Central memory CD8-positive, alpha-beta T cell (primary cell): Measurements from ENCODE around the gene NALCN.

Source experiments
- ATAC-seq: fragments of 150-1000 bp; cut with Tn5 transposase; replicated peaks from 2 replicates; pipeline ENCODE4 v1.10.0; 2022; ENCODE audit warnings: mild to moderate bottlenecking, moderate FRiP score, moderate number of reproducible peaks; ENCODE audit not compliant: poor library complexity, severe bottlenecking; ENCODE audit errors: extremely low read depth
- DNase-seq, 2 donors: peaks; one replicate each; pipeline ENCODE4 v3.0.0; 2021; ENCODE audit warnings: low spot score in 2 of 2
- H3K27ac Mint-ChIP-seq: one replicate; pipeline ENCODE4 v1.8.0; 2022; ENCODE audit warnings: low read depth, mild to moderate bottlenecking, moderate library complexity, mixed read lengths
- H3K27me3 Mint-ChIP-seq: one replicate; pipeline ENCODE4 v1.8.0; 2022; ENCODE audit warnings: mixed read lengths
- H3K36me3 Mint-ChIP-seq: one replicate; pipeline ENCODE4 v1.8.0; 2022; ENCODE audit warnings: mild to moderate bottlenecking, moderate library complexity, mixed read lengths; ENCODE audit not compliant: insufficient read depth
- H3K4me1 Mint-ChIP-seq: one replicate; pipeline ENCODE4 v1.8.0; 2022; ENCODE audit warnings: mixed read lengths
- H3K4me3 Mint-ChIP-seq: one replicate; pipeline ENCODE4 v1.8.0; 2022; ENCODE audit warnings: mild to moderate bottlenecking, moderate library complexity, mixed read lengths
- H3K9me3 Mint-ChIP-seq: one replicate; pipeline ENCODE4 v1.8.0; 2022; ENCODE audit warnings: mixed read lengths

NALCN gene

DNA sequence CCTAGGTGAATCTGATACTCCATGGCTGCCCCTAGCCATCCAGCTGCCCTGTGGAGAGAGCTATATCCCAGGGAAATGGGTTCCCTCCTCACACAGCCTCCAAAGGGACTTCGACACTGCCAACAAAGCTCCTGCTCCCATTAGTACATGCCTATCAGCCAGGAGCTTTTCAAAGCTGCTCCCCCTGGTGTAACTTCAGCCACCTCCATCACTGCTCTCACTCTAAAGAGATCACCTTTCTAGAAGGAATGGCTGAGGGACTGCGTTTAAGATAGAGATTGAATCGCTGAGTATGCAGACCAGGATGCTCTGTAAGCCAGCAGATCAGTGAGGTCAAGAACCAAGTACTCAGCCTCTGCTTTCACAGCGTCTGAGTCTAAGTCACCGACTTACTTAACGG is 213.7 kb downstream of the NALCN start:
- Mint-ChIP-seq H3K27ac (no peak overlapping the region), H3K4me3 (no peak overlapping the region), H3K27me3 (peaks cover 16% of the 10 kb centered on the region), H3K9me3 (peaks cover 13% of the 10 kb centered on the region), H3K4me1 (no peaks in the 10 kb centered on the region), H3K36me3 (no peaks in the 10 kb centered on the region)
- DNase-seq (no peak), ATAC-seq (no peak)

DNA sequence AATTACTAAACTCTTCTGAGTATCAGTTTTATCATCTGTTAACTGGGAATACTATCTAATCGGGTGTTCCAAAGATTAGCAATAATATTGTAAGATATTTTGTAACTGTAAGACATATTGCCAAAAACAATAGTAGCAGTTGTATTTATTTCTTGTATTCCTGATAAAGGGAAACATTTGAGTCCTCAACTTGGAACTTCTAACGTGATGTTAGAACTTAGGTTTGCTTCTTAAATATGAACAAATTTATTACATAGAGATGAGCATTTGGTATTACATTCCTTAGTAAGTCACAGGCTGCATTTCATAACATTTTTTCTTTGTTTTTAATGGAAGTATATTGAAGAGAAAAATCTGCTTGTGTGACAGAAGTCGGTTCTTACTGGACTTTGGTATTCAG is 225.3 kb downstream of the NALCN start:
- Mint-ChIP-seq H3K4me3 (no peak overlapping the region), H3K27ac (no peak overlapping the region), H3K9me3 (no peaks in the 10 kb centered on the region), H3K36me3 (no peaks in the 10 kb centered on the region), H3K27me3 (peaks cover 3% of the 10 kb centered on the region), H3K4me1 (no peaks in the 10 kb centered on the region)
- no peak for DNase-seq
- no peak for ATAC-seq

DNA sequence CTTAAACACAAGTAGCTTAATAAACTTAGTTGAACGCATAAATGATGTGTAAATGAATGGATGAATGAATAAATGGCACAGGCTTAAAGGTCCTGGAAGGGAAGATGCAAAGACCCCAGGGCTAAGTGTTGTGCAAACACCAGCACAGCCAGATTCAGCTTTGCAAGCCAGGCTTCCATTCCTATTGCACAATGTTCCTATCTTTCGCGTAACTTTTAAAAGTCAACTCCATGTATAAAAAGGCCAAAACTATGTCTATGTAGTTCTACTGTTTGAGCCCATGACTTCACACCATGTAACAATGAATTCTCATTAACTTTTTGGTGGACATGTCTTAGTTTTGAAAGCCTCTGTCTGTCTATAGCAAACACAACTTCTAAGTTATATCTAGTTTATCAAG is 226.0 kb downstream of the NALCN start:
- ATAC-seq (no peak), DNase-seq (no peak)
- Mint-ChIP-seq H3K4me1 (no peaks in the 10 kb centered on the region), H3K36me3 (no peaks in the 10 kb centered on the region), H3K27ac (no peak overlapping the region), H3K27me3 (no peaks in the 10 kb centered on the region), H3K4me3 (no peak overlapping the region), H3K9me3 (no peaks in the 10 kb centered on the region)

DNA sequence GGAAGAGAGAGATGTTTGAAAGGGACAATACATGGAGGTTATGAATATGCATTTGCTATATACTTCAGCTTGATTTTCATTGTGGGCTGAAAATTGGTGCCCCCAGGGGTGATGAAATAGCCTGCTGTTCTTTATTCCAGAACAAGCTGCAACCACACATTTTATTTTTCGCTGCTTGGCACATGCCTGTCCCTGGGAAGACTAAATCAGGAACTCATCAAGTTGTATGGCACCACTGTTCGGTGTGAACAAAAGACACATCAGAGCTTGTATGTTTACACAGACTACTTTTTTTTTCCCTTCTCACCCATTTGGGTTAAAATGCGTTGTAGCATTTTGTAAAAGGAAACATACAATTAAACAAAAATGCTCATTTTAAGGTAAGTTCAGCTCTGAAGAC is 230.7 kb downstream of the NALCN start:
- DNase-seq (no peak), ATAC-seq (no peak)
- H3K36me3 Mint-ChIP-seq, result no peaks in the 10 kb centered on the region
- H3K4me3 Mint-ChIP-seq, result no peak overlapping the region
- no peaks in the 10 kb centered on the region for H3K9me3 Mint-ChIP-seq
- H3K4me1 Mint-ChIP-seq, result no peaks in the 10 kb centered on the region
- H3K27me3 Mint-ChIP-seq, result peaks cover 7% of the 10 kb centered on the region
- no peak overlapping the region for H3K27ac Mint-ChIP-seq

DNA sequence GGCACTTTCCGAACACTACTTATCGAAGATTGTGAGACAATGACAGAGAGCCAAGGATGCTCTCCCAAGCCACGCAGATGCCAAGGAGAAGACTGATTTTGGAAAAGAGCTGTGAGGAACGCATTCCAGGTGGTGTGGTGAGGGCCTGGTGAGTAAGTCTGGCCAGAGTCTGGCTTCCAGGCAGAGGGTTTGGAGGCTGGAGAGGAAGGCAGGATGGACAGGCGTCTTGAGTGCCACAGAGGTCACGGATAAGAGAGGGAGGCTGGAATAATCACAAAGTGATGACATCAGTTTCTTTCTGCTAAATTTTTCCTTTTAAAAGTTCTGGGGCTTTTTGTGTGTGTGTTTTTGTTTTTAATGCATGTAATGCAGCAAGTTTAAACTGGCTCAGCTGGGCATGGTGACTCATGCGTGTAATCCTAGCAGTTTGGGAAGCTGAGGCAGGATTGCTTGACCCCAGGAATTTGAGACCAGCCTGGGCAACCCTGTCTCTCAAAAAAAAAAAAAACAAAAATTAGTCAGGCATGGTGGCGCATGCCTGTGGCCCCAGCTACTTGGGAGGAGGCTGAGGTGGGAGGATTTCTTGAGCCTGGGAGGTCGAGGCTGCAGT is 235.1 kb downstream of the NALCN start:
- H3K4me1 Mint-ChIP-seq, result no peaks in the 10 kb centered on the region
- DNase-seq, result no peak
- H3K9me3 Mint-ChIP-seq, result no peaks in the 10 kb centered on the region
- H3K27ac Mint-ChIP-seq, result no peak overlapping the region
- no peak for ATAC-seq
- H3K27me3 Mint-ChIP-seq, result peaks cover 11% of the 10 kb centered on the region
- H3K4me3 Mint-ChIP-seq, result no peak overlapping the region
- H3K36me3 Mint-ChIP-seq, result no peaks in the 10 kb centered on the region

DNA sequence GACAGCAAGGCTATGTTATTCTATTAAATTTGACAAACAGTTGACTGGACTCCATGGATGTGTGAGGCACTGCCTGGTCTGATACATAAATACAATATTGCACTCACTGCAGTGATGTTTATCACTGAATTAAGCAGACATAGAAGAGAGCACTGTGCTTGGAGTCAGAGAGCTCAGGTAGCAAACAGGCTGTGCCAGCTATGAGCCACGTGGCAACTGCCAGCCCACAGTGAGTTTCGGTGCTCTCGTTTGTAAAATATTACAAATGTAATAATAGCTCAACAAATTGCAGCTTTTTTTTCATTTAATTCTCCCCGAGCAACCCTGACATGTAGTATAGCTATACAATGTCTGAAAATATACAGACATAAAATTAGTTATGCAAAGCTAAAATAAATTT is 237.3 kb downstream of the NALCN start:
- no peaks in the 10 kb centered on the region for H3K9me3 Mint-ChIP-seq
- no peak overlapping the region for H3K27ac Mint-ChIP-seq
- no peak for DNase-seq

DNA sequence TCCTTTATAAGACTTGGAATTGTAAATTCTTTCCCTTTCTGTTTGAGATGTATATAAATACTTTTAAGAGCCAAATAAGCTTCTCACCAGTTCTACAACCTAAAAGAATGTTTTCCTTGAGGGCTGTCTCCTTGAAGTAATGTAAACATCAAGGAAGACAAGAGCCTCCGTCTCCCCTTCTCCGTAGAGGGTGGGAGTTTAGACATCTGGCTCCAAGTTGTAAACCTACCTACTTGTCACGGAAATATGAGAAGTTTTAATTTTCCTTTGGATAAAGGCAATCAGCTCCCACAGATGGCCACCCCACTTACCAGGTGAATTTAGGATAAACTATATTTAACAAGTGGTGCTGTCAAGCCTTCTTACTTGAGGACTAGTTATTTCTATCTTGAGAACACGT is 237.9 kb downstream of the NALCN start:
- ATAC-seq, result no peak
- H3K27me3 Mint-ChIP-seq, result peaks cover 11% of the 10 kb centered on the region
- H3K36me3 Mint-ChIP-seq, result peaks cover 3% of the 10 kb centered on the region
- no peak for DNase-seq
- no peak overlapping the region for H3K27ac Mint-ChIP-seq
- H3K9me3 Mint-ChIP-seq, result no peaks in the 10 kb centered on the region
- H3K4me3 Mint-ChIP-seq, result no peak overlapping the region
- no peaks in the 10 kb centered on the region for H3K4me1 Mint-ChIP-seq

More for the DNA sequence above, 237.3 kb downstream of the NALCN start:
- no peaks in the 10 kb centered on the region for H3K4me1 Mint-ChIP-seq
- peaks cover 11% of the 10 kb centered on the region for H3K27me3 Mint-ChIP-seq
- H3K36me3 Mint-ChIP-seq, result peaks cover 3% of the 10 kb centered on the region
- ATAC-seq, result no peak
- no peak overlapping the region for H3K4me3 Mint-ChIP-seq

DNA sequence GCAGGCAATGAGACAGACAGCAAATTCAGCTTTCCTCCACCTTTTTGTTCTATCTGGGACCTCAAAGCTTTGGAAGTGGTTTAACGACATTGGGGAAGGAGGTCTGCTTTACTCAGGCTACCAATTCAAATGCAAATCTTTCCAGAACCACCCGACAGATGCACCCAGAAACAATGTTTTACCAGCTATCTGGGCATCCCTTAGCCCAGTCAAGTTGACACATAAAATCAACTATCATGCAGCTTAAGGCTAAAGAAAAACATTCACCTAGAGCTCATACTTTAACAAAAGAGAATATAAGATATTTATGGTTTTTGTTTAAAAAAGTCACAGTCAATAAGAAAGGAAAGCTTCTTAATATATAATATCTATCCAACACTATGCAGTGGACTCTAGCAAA is 246.0 kb downstream of the NALCN start:
- H3K27me3 Mint-ChIP-seq, result peaks cover 29% of the 10 kb centered on the region

DNA sequence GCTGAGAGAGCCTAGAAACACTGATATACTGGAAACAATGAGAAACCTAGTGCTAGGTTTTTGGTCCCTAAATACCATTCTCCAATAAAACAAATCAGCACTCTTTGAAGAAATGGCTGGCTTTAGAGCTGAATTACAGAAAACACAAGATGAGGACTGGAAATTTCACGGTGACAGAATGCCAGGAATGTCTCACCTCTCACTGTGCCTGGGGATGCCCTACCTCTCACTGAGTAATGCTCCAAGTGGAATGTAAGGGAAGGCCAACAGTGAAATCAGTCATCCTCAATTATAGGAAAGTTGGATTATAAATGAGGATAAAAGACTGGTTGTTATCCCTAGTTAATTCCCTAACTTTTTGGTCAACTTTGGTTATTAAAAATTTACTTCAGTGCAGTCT is 259.0 kb downstream of the NALCN start:
- Mint-ChIP-seq H3K4me3 (no peak overlapping the region), H3K9me3 (no peaks in the 10 kb centered on the region), H3K4me1 (no peaks in the 10 kb centered on the region), H3K36me3 (no peaks in the 10 kb centered on the region), H3K27ac (no peak overlapping the region), H3K27me3 (peaks cover 82% of the 10 kb centered on the region)
- ATAC-seq, result no peak
- no peak for DNase-seq

More for the DNA sequence above, 246.0 kb downstream of the NALCN start:
- Mint-ChIP-seq H3K4me1 (no peaks in the 10 kb centered on the region), H3K9me3 (no peaks in the 10 kb centered on the region), H3K36me3 (no peaks in the 10 kb centered on the region), H3K4me3 (no peak overlapping the region), H3K27ac (no peak overlapping the region)
- ATAC-seq (no peak), DNase-seq (no peak)

DNA sequence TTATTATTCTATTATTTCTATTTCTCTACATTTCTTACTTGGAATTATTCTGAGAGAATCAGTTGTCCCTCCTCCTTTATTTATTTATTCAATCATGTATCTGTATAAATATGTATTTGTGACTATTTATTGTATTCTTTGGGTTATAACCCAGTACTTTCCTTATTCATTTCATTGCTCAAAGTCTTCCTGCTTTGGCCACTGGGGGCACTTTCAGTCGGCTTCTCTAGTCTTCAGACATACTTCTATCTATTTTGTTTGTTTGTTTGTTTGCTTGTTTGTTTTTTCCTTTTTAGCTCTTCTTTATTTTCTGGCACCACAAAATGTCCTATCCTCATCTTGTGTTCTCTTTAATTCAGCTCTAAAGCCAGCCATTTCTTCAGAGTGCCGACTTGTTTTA is 260.4 kb downstream of the NALCN start:
- H3K4me1 Mint-ChIP-seq, result no peaks in the 10 kb centered on the region
- no peak overlapping the region for H3K27ac Mint-ChIP-seq
- DNase-seq (no peak), ATAC-seq (no peak)
- peaks cover 69% of the 10 kb centered on the region for H3K27me3 Mint-ChIP-seq
- no peaks in the 10 kb centered on the region for H3K36me3 Mint-ChIP-seq
- no peak overlapping the region for H3K4me3 Mint-ChIP-seq
- no peaks in the 10 kb centered on the region for H3K9me3 Mint-ChIP-seq

DNA sequence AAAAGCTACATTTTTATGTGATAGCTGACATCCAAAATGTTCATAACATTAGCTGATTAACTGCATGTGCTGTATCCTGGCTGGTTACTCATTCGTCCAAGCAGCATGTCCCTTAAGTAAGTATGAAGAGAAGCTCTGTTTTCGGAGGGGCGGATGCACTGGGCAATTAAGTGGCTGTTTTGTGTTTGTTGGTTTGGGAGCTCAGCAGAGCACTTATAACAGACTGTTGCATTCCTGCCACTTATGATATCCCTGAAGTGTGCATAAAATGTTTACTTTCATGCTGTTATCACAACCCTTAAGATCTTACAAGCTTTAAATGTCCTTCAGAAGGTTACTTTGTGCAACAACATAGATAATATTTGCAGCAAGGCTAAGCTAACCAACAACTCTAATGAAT is 264.1 kb downstream of the NALCN start:
- Mint-ChIP-seq H3K9me3 (no peaks in the 10 kb centered on the region), H3K4me3 (no peak overlapping the region), H3K4me1 (no peaks in the 10 kb centered on the region), H3K27me3 (peaks cover 56% of the 10 kb centered on the region), H3K27ac (no peak overlapping the region), H3K36me3 (no peaks in the 10 kb centered on the region)
- DNase-seq (no peak), ATAC-seq (no peak)

DNA sequence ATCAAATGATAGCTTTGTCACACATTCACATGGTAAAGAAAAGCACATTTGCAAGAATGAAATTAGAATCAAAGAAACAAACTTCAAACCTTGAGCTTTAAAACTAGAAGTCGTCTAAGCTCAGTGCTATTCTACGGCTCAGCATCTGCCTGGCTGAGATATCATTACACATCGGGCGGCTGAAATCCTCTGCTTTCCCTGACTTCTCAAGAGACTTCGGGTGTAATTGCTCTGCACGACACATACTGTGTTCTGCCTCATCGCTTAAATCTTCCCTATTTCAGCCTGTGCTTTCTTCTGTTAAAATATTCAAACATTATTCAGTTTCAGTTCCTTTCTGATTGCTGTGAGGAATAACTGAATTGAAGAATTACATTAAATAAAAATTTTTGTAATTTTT is 265.3 kb downstream of the NALCN start:
- DNase-seq (no peak), ATAC-seq (no peak)
- H3K36me3 Mint-ChIP-seq, result no peaks in the 10 kb centered on the region
- H3K9me3 Mint-ChIP-seq, result no peaks in the 10 kb centered on the region
- no peak overlapping the region for H3K4me3 Mint-ChIP-seq
- no peaks in the 10 kb centered on the region for H3K4me1 Mint-ChIP-seq
- no peak overlapping the region for H3K27ac Mint-ChIP-seq
- peaks cover 52% of the 10 kb centered on the region for H3K27me3 Mint-ChIP-seq

DNA sequence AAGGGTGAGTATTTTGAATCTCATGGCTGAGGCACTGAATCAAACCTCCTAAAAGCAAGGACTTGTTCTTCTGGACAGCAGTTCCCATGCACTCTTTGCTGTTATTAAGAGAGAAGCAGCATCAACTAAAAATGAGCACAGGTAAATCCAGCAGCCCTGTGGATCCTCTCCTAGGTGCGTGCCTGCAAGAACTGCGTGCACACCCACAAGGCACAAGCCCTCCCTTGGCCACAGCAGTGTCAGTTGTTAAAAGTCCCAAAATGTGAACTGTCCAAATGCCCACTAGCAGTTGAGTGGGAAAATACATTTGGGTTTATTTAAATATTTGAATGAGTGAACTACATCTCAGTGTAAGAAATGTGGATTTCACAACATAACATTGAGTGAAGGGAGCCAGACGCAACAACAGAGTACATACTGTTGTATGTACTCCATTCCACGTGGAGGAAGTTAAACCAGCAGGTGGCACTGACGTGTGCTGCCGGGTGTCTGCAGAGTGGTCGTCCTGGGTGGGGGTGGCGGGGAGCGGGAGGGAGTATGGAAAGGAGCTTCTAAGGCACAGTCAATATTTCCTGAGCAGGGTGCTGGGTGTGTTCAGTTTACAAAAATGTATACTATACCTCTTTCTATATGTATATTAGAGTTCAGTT is 266.4 kb downstream of the NALCN start:
- H3K27ac Mint-ChIP-seq, result no peak overlapping the region
- no peaks in the 10 kb centered on the region for H3K9me3 Mint-ChIP-seq
- H3K4me3 Mint-ChIP-seq, result no peak overlapping the region
- no peak for DNase-seq
- H3K36me3 Mint-ChIP-seq, result no peaks in the 10 kb centered on the region
- H3K27me3 Mint-ChIP-seq, result peaks cover 41% of the 10 kb centered on the region
- no peak for ATAC-seq
- no peaks in the 10 kb centered on the region for H3K4me1 Mint-ChIP-seq
